Mesenchymal stem cell (in vitro differentiated cells and primary cell): ENCODE results near the gene TKTL1.
A peak's percentile ranks its signal among the peaks of the same experiment; 100 is the strongest.

Experiments
- DNase-seq: peaks from one replicate; pipeline ENCODE4 v3.0.0-alpha.2; 2013
- H2AFZ ChIP-seq: one replicate; pipeline ENCODE4 v1.6.1; 2013; ENCODE audit warnings: low read depth, mild to moderate bottlenecking, control low read depth, inconsistent platforms, low read length, moderate library complexity
- H2AK5ac ChIP-seq: 2 replicates; pipeline ENCODE4 v1.6.1; 2013; ENCODE audit warnings: low read length, moderate library complexity, mild to moderate bottlenecking, inconsistent platforms; ENCODE audit not compliant: severe bottlenecking
- H2BK120ac ChIP-seq: one replicate; pipeline ENCODE4 v1.6.1; 2013; ENCODE audit warnings: low read depth, mild to moderate bottlenecking, inconsistent platforms, low read length, moderate library complexity
- H2BK12ac ChIP-seq, 2 experiments: one replicate each; pipeline ENCODE4 v1.6.1; 2013; ENCODE audit warnings: inconsistent platforms in 2 of 2, low read length in 2 of 2, mild to moderate bottlenecking in 2 of 2, moderate library complexity in 2 of 2, control low read depth in 1 of 2
- H2BK15ac ChIP-seq: one replicate; pipeline ENCODE4 v1.6.1; 2013; ENCODE audit warnings: mild to moderate bottlenecking, low read depth, inconsistent platforms; ENCODE audit not compliant: poor library complexity, severe bottlenecking
- H2BK5ac ChIP-seq: 2 replicates; pipeline ENCODE4 v1.6.1; 2013; ENCODE audit warnings: low read depth, mild to moderate bottlenecking, low read length, control low read depth, inconsistent platforms; ENCODE audit not compliant: poor library complexity, severe bottlenecking
- H3K14ac ChIP-seq, 2 experiments: one replicate each; pipeline ENCODE4 v1.6.1; 2013; ENCODE audit warnings: inconsistent platforms in 2 of 2, low read length in 2 of 2, control low read depth in 1 of 2, mild to moderate bottlenecking in 1 of 2, moderate library complexity in 1 of 2
- H3K18ac ChIP-seq, 2 experiments: one replicate each; pipeline ENCODE4 v1.6.1; 2013; ENCODE audit warnings: inconsistent platforms in 2 of 2, low read length in 2 of 2, control low read depth in 1 of 2, low read depth in 1 of 2, mild to moderate bottlenecking in 1 of 2
- H3K23ac ChIP-seq, 2 experiments: one replicate each; pipeline ENCODE4 v1.6.1; 2013; ENCODE audit warnings: inconsistent platforms in 2 of 2, low read length in 2 of 2, mild to moderate bottlenecking in 2 of 2, moderate library complexity in 2 of 2, control low read depth in 1 of 2
- H3K27ac ChIP-seq: 2 replicates; pipeline ENCODE4 v1.5.1; 2013; ENCODE audit warnings: mild to moderate bottlenecking, moderate library complexity, low read length, control low read depth, inconsistent platforms; ENCODE audit not compliant: poor library complexity, severe bottlenecking
- H3K27me3 ChIP-seq, 2 experiments: 2 replicates each; pipeline versions ENCODE4 v1.6.1 to v1.7.0; 2013; ENCODE audit warnings: low read length in 2 of 2, mild to moderate bottlenecking in 2 of 2, moderate library complexity in 2 of 2, control low read depth in 1 of 2, inconsistent platforms in 1 of 2; ENCODE audit not compliant: control insufficient read depth in 1 of 2, insufficient read depth in 1 of 2
- H3K36me3 ChIP-seq, 2 experiments: 2 replicates each; pipeline versions ENCODE4 v1.6.1 to v1.7.0; 2013; ENCODE audit warnings: low read length in 2 of 2, control low read depth in 1 of 2, inconsistent platforms in 1 of 2, low read depth in 1 of 2, mild to moderate bottlenecking in 1 of 2; ENCODE audit not compliant: insufficient read depth in 2 of 2, control insufficient read depth in 1 of 2
- H3K4ac ChIP-seq, 2 experiments: one replicate each; pipeline ENCODE4 v1.6.1; 2013; ENCODE audit warnings: inconsistent platforms in 2 of 2, low read length in 2 of 2, mild to moderate bottlenecking in 2 of 2, moderate library complexity in 2 of 2, control low read depth in 1 of 2, low read depth in 1 of 2
- H3K4me1 ChIP-seq: 2 replicates; pipeline ENCODE4 v1.6.1; 2013; ENCODE audit warnings: low read depth, low read length, control low read depth; ENCODE audit not compliant: control insufficient read depth, insufficient read depth
- H3K4me2 ChIP-seq: 2 replicates; pipeline ENCODE4 v1.6.1; 2013; ENCODE audit warnings: low read length, mild to moderate bottlenecking, inconsistent platforms; ENCODE audit not compliant: poor library complexity, severe bottlenecking
- H3K4me3 ChIP-seq, 2 experiments: 2 replicates each; pipeline versions ENCODE4 v1.5.1 to v1.7.0; 2013; ENCODE audit warnings: low read length in 2 of 2, mild to moderate bottlenecking in 2 of 2, control low read depth in 1 of 2, low read depth in 1 of 2; ENCODE audit not compliant: insufficient read depth in 1 of 2
- H3K79me1 ChIP-seq: replicated peaks from 2 replicates; pipeline ENCODE4 v1.6.1; 2013; ENCODE audit warnings: mild to moderate bottlenecking, control low read depth, low read length, inconsistent platforms; ENCODE audit not compliant: poor library complexity, severe bottlenecking
- H3K9ac ChIP-seq: 2 replicates; pipeline ENCODE4 v1.7.0; 2013; ENCODE audit warnings: mild to moderate bottlenecking, low read length, moderate library complexity
- H3K9me3 ChIP-seq: 2 replicates; pipeline ENCODE4 v1.7.0; 2013; ENCODE audit warnings: mild to moderate bottlenecking, low read length; ENCODE audit not compliant: control insufficient read depth
- H4K8ac ChIP-seq: one replicate; pipeline ENCODE4 v1.6.1; 2013; ENCODE audit warnings: inconsistent platforms, mild to moderate bottlenecking, low read length, moderate library complexity
- H4K91ac ChIP-seq: one replicate; pipeline ENCODE4 v1.6.1; 2013; ENCODE audit warnings: mild to moderate bottlenecking, low read length, inconsistent platforms
- WGBS: methylation state at CpG from one replicate; pipeline ENCODE4 v1.1.7; 2013; ENCODE audit warnings: mixed read lengths; 5-methylcytosine and 5-hydroxymethylcytosine counted together

TKTL1 gene

DNA sequence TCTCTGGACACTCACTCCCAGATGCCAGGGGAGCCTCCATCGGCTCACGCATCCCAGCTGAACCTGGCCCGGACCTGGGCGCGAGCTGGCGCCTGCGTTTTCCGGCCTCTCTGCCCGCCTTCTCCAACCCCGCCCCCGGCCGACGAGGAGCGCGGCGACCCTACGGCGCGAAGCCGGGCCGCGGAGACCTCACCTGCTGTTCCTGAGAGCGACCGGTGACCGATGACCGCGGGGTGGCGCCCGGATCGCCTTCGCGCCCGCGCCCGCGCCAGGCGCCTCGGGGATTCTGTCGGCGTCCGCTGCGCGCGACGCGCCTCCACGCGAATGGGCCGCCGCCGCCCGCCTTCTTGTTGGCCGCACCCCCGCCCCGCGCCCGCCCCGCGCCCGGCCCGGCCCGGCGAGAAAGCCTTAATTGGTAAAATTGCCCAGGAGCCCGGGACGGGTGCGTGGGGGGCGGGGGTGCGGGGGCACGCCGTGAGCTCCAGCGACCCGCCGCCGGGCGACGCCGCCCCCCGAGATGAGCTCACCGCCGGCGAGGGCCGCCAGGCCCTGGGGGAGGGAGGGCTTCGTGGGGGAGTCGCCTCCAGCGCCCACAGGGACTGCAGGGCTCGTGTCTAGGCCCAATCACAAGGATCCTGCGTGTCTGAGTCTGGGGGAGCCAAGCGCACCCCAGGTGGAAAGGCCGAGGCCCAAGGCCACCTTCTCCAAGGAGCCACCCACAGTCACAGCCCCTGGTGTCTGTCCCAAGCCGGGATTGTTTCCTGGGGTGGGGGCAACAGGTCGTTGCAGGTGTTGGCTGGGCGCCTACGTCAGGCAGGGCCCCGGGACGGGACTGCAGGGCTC is 78.9 kb downstream of the TKTL1 start, which contains the start of gene FLNA:
TSS of gene FLNA (minus strand) at position 322 of the 843 bp plus-strand sequence. CDS start 3,389 bp downstream, outside the sequence.
- Histone ChIP-seq H2BK120ac (peak within 1 kb of the TSS; percentile 19), H3K4me3 (peak within 1 kb of the TSS; percentile 44 to 77), H2AK5ac (peak within 1 kb of the TSS; percentile 76), H3K4me1 (peaks cover 19% of the 10 kb centered on the region), H2BK5ac (peak within 1 kb of the TSS; percentile 57), H3K23ac (peak within 1 kb of the TSS in 1 of 2 experiments; percentile 9), H3K4me2 (peak within 1 kb of the TSS; percentile 58), H4K8ac (peak within 1 kb of the TSS; percentile 69), H3K18ac (peak within 1 kb of the TSS; percentile 54 to 73), H4K91ac (peak within 1 kb of the TSS; percentile 57), H2BK15ac (peak within 1 kb of the TSS; percentile 48), H2AFZ (no peak within 1 kb of the TSS), H3K79me1 (peaks cover 5% of the 10 kb centered on the region), H3K14ac (peak within 1 kb of the TSS in 1 of 2 experiments; percentile 41), H2BK12ac (peak within 1 kb of the TSS; percentile 4 to 66), H3K9ac (peak within 1 kb of the TSS; percentile 83), H3K4ac (peak within 1 kb of the TSS; percentile 15 to 49), H3K36me3 (peaks cover 0 to 11% of the 10 kb centered on the region in 2 experiments), H3K27ac (peak within 1 kb of the TSS; percentile 96), H3K9me3 (no peaks in the 10 kb centered on the region), H3K27me3 (no peaks in the 10 kb centered on the region)
- 32% methylated on average over 11 of the region's 95 CpGs for WGBS
- DNase-seq: peak; percentile 14

DNA sequence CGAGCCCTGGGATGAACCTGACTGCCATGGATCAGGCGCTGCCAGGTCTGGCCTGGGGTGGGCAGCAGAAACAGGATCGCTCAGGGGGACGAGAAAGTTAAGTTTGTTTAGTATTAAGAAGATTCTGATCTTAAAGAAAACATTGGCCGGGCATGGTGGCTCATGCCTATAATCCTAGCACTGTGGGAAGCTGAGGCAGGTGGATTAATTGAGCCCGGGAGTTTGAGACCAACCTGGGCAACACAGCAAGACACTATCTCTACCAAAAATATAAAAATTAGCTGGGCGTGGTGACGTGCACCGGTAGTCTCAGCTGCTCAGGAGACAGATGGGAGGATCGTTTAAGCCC is 79.5 kb downstream of the TKTL1 start:
- WGBS: 74% methylated on average over 9 of the region's 10 CpGs
- no peak for DNase-seq
- Histone ChIP-seq H2AK5ac (no peak overlapping the region), H3K18ac (peak overlapping the region in 1 of 2 experiments; percentile 48), H3K36me3 (peaks cover 0 to 7% of the 10 kb centered on the region in 2 experiments), H3K14ac (peak overlapping the region in 1 of 2 experiments; percentile 41), H2AFZ (no peak overlapping the region), H3K23ac (no peak overlapping the region), H2BK5ac (peak overlapping the region; percentile 5), H2BK12ac (peak overlapping the region in 1 of 2 experiments; percentile 1), H3K27ac (peak overlapping the region; percentile 70), H4K91ac (no peak overlapping the region), H3K4me1 (peaks cover 19% of the 10 kb centered on the region), H2BK15ac (no peak overlapping the region), H3K4me2 (peak overlapping the region; percentile 58), H4K8ac (no peak overlapping the region), H3K4ac (no peak overlapping the region), H3K9me3 (no peaks in the 10 kb centered on the region), H2BK120ac (no peak overlapping the region), H3K27me3 (no peaks in the 10 kb centered on the region), H3K4me3 (peak overlapping the region; percentile 44 to 55), H3K79me1 (peaks cover 5% of the 10 kb centered on the region), H3K9ac (peak overlapping the region; percentile 43)

- no peak overlapping the region for H3K9ac ChIP-seq
- H3K4me1 ChIP-seq: peaks cover 25% of the 10 kb centered on the region
- no peak overlapping the region for H3K27ac ChIP-seq
- no peak overlapping the region for H3K18ac ChIP-seq
- peak overlapping the region in 1 of 2 experiments; percentile 54 for H2BK12ac ChIP-seq
- H3K9me3 ChIP-seq: no peaks in the 10 kb centered on the region
- peaks cover 5% of the 10 kb centered on the region for H3K79me1 ChIP-seq
- H2AK5ac ChIP-seq: peak overlapping the region; percentile 38
- H3K14ac ChIP-seq: no peak overlapping the region
- no peak overlapping the region for H3K23ac ChIP-seq
- no peak overlapping the region for H4K91ac ChIP-seq
- no peak overlapping the region for H3K4me2 ChIP-seq
- H3K27me3 ChIP-seq: no peaks in the 10 kb centered on the region
- H2AFZ ChIP-seq: no peak overlapping the region
- no peak overlapping the region for H2BK15ac ChIP-seq
- no peak overlapping the region for H2BK120ac ChIP-seq
- no peak overlapping the region for H2BK5ac ChIP-seq
- WGBS: 83% methylated on average over 2 of the region's 3 CpGs
- no peak overlapping the region for H3K4ac ChIP-seq
- DNase-seq: no peak
- H4K8ac ChIP-seq: no peak overlapping the region
- H3K4me3 ChIP-seq: no peak overlapping the region
- peaks cover 7 to 8% of the 10 kb centered on the region in 2 experiments for H3K36me3 ChIP-seq
Measured at GRCh38 chrX:154376774-154377173, 81.2 kb downstream of the TKTL1 start.

- Histone ChIP-seq H2AK5ac (no peak overlapping the region), H3K4me1 (peaks cover 17% of the 10 kb centered on the region), H2AFZ (no peak overlapping the region), H3K4ac (peak overlapping the region in 1 of 2 experiments; percentile 51), H3K4me2 (peak overlapping the region; percentile 82), H3K9me3 (no peaks in the 10 kb centered on the region), H3K27me3 (no peaks in the 10 kb centered on the region), H3K27ac (peak overlapping the region; percentile 70), H3K79me1 (peaks cover 5% of the 10 kb centered on the region), H4K8ac (peak overlapping the region; percentile 69), H3K18ac (peak overlapping the region; percentile 70 to 73), H2BK5ac (peak overlapping the region; percentile 25), H4K91ac (peak overlapping the region; percentile 68), H3K23ac (no peak overlapping the region), H2BK15ac (peak overlapping the region; percentile 28), H3K36me3 (peaks cover 8 to 16% of the 10 kb centered on the region in 2 experiments), H3K9ac (peak overlapping the region; percentile 86), H2BK12ac (peak overlapping the region in 1 of 2 experiments; percentile 54), H2BK120ac (peak overlapping the region; percentile 49), H3K14ac (peak overlapping the region; percentile 36 to 60), H3K4me3 (peak overlapping the region; percentile 52 to 69)
- no peak for DNase-seq
- WGBS: 8% methylated on average over 25 of the region's 79 CpGs
Measured at GRCh38 chrX:154378059-154378798, 82.6 kb downstream of the TKTL1 start.
